AG09319 (cell line): ENCODE results near the gene XRCC5.

ENCODE experiments used
- DNase-seq: peaks from one replicate; pipeline ENCODE4 v3.0.0-alpha.2; 2010; ENCODE audit warnings: low read depth; ENCODE audit errors: extremely low read depth
- CTCF ChIP-seq: IDR thresholded peaks from 2 replicates; pipeline ENCODE4 v1.5.1; 2011; ENCODE audit warnings: low read depth, mild to moderate bottlenecking, inconsistent platforms, low read length, moderate library complexity

XRCC5 gene

GRCh38 chr2:216119146-216119545, 10.0 kb downstream of the XRCC5 start:
- TF ChIP-seq CTCF, result no peak
- DNase-seq, result no peak

GRCh38 chr2:216119986-216120385, 10.8 kb downstream of the XRCC5 start:
- no peak for TF ChIP-seq CTCF
- DNase-seq, result no peak

GRCh38 chr2:216121255-216121654, 12.1 kb downstream of the XRCC5 start:
- TF ChIP-seq CTCF, result no peak
- DNase-seq, result no peak

GRCh38 chr2:216126943-216127342, 17.8 kb downstream of the XRCC5 start:
- TF ChIP-seq CTCF, result no peak
- no peak for DNase-seq

- no peak for DNase-seq
- peak; percentile 9 for TF ChIP-seq CTCF
Measured at GRCh38 chr2:216130346-216130971, 21.3 kb downstream of the XRCC5 start.

- DNase-seq, result no peak
- TF ChIP-seq CTCF, result no peak
Measured at GRCh38 chr2:216131175-216131926, 22.2 kb downstream of the XRCC5 start.

GRCh38 chr2:216132585-216132984, 23.4 kb downstream of the XRCC5 start:
- no peak for DNase-seq

More at GRCh38 chr2:216132585-216132984, 23.4 kb downstream of the XRCC5 start:
- no peak for TF ChIP-seq CTCF
